ENCODE measurements around the gene GMDS.

The GMDS gene

GRCh38 chr6:1915226-1915625, 330.2 kb downstream of the GMDS start:
- no peak overlapping the region for H3K4me3 ChIP-seq (ENCODE audit: low read depth, low read length)
- TF ChIP-seq CTCF (IDR thresholded peaks at IDR 0.05; ENCODE audit: insufficient read depth, low read depth, low read length, missing control alignments): no peak
- no peak for DNase-seq (ENCODE audit: low read depth)

- DNase-seq (ENCODE audit: low read depth): no peak
- TF ChIP-seq CTCF (IDR thresholded peaks at IDR 0.05; ENCODE audit: insufficient read depth, low read depth, low read length, missing control alignments): no peak
- no peak overlapping the region for H3K4me3 ChIP-seq (ENCODE audit: low read depth, low read length)
Measured at GRCh38 chr6:1913577-1913976, 331.8 kb downstream of the GMDS start.

- DNase-seq (ENCODE audit: low read depth): no peak
Measured at GRCh38 chr6:1912731-1913130, 332.7 kb downstream of the GMDS start.

GRCh38 chr6:1911474-1911873, 333.9 kb downstream of the GMDS start:
- no peak for DNase-seq (ENCODE audit: low read depth)
- TF ChIP-seq CTCF (IDR thresholded peaks at IDR 0.05; ENCODE audit: insufficient read depth, low read depth, low read length, missing control alignments): no peak
- H3K4me3 ChIP-seq (ENCODE audit: low read depth, low read length): no peak overlapping the region

More at GRCh38 chr6:1912731-1913130, 332.7 kb downstream of the GMDS start:
- no peak overlapping the region for H3K4me3 ChIP-seq (ENCODE audit: low read depth, low read length)
- TF ChIP-seq CTCF (IDR thresholded peaks at IDR 0.05; ENCODE audit: insufficient read depth, low read depth, low read length, missing control alignments): no peak

GRCh38 chr6:1910621-1911407, 334.6 kb downstream of the GMDS start:
- no peak overlapping the region for H3K4me3 ChIP-seq (ENCODE audit: low read depth, low read length)
- TF ChIP-seq CTCF (IDR thresholded peaks at IDR 0.05; ENCODE audit: insufficient read depth, low read depth, low read length, missing control alignments): no peak
- no peak for DNase-seq (ENCODE audit: low read depth)

- DNase-seq (ENCODE audit: low read depth): no peak
- TF ChIP-seq CTCF (IDR thresholded peaks at IDR 0.05; ENCODE audit: insufficient read depth, low read depth, low read length, missing control alignments): no peak
- H3K4me3 ChIP-seq (ENCODE audit: low read depth, low read length): no peak overlapping the region
Measured at GRCh38 chr6:1908784-1909183, 336.6 kb downstream of the GMDS start.

GRCh38 chr6:1906609-1907008, 338.8 kb downstream of the GMDS start:
- DNase-seq (ENCODE audit: low read depth): no peak
- TF ChIP-seq CTCF (IDR thresholded peaks at IDR 0.05; ENCODE audit: insufficient read depth, low read depth, low read length, missing control alignments): no peak
- H3K4me3 ChIP-seq (ENCODE audit: low read depth, low read length): no peak overlapping the region
